T-helper 2 cell (primary cell): Measurements from ENCODE around the gene TREH.

Experiments
- DNase-seq, 5 experiments: peaks; one replicate each; pipeline versions ENCODE4 v3.0.0 to v3.0.0-alpha.2; 2012 to 2022

The TREH gene

GRCh38 chr11:118645066-118645715, 34.3 kb downstream of the TREH start:
- DNase-seq, result no peak

DNA sequence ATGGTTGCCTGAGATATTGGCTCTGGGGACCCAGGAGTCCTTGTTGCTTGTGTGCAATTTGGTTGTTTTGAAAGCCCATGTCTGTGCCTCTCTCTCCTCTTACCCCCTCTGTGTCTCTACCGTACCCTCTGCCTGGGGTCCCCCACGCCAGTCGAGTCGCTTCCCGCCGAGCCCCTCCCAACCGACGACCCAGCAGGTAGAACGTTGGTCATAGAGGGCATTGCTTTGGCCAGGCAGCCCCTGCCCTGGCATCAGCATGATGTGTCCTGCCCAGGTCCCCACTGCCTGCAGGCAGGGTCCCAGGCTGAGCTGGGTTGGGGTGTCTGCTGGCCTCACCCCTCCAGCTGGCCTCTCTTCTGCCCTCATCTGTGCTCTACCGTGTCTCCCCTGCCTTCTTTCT, 35.0 kb downstream of the TREH start:
- no peak for DNase-seq

GRCh38 chr11:118643995-118644345, 35.5 kb downstream of the TREH start:
- DNase-seq, result no peak

GRCh38 chr11:118643142-118643994, 36.1 kb downstream of the TREH start:
- no peak for DNase-seq

GRCh38 chr11:118641397-118642019, 37.9 kb downstream of the TREH start:
- no peak for DNase-seq

DNA sequence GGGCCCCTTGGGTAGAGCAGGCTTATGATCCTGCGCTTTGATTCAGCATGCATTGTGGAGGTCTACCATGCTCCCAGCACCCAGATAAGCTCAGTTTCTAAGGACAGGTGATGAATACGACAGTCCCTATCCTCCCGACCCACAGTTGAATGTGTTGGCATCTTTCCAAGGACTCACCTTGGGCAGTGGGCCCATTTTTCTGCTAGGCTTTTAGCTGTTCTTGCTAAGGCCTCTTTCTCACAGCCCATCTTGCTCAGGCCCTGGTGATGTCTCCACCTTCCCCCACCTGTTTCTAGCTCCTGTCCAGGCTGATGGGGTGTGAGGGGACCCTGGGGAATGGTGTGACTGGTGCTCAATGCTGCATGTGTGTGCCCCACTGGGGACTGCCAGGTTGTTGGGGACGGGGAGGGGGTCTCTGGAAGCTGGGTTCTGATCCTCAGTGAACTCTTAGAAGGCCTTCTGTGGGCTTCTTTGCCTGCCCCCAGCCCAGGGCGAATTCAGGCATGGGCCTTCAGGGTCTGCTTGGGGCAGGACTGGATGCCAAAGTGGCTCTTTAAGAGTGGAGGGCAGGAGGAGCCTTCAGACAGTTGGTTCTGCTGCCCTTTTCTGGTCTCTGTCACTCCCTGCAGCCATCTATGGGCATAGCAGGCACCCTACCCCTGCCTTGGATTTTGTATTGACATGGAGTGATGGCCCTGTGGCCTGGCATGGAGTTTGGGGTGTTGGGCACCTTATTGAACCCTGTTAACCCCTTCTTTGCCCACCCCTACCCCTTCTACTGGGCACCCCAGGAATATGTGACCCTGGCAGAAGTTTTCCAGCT, 38.9 kb downstream of the TREH start:
- DNase-seq, result no peak

GRCh38 chr11:118639899-118640298, 39.6 kb downstream of the TREH start:
- no peak for DNase-seq

- DNase-seq, result no peak
Measured at GRCh38 chr11:118638726-118639125, 40.7 kb downstream of the TREH start.

- DNase-seq, result no peak
Measured at GRCh38 chr11:118636569-118637290, 42.7 kb downstream of the TREH start.

- no peak for DNase-seq
Measured at GRCh38 chr11:118635642-118636041, 43.8 kb downstream of the TREH start.

DNA sequence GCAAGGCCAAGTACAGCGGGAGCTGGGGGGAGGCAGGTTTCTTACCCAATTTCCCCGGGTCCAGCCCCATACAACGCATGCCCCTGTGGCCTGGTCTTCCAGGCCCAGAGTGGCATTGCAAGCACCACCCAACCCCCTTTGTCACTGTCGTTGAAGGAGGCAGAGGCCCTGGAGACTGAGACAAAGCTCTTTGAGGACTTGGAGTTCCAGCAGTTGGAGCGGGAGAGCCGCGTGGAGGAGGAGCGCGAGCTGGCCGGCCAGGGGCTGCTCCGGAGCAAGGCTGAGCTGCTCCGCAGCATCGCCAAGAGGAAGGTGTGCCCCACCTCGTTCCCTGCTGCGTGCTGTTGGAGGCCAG, 44.2 kb downstream of the TREH start:
- no peak for DNase-seq

GRCh38 chr11:118634431-118635236, 44.8 kb downstream of the TREH start:
- no peak for DNase-seq

DNA sequence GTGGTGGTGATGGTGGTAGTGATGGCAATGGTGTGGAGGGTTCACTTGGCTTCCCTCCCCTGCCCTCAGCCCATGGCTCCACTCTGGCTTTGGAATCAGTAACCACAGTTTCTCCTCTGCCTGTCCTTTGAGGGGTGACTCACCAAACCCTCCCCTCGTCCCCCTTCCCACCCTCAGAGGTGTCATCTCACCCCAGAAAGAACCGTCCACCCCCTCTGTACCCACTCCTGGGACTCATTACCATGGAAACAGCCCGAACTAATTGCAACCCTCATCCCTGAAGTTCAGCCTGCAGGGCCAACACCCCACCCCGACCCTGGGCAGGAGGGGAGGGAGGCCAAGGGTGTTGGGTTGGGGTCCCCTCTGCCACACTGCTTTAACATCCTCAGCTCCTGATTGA, 45.5 kb downstream of the TREH start:
- DNase-seq, result no peak

DNA sequence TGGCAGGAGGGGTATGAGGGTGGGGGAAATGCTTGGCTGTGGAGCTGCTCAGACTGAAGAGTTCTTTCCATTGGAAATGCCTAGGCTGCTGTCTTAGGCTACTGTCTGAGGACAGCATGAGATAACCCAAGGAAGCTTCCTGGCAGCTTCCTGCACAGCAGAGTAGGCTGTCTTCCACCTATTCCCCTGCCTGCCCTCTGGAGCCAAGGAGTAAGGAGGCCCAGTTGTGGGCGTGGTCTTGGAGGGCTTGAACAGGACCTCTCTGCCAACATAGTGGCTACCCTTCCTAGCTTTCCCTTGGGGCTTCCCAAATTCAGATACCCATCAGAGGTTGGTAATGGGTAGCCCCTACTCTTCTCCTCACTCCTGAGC, 46.1 kb downstream of the TREH start:
- no peak for DNase-seq

- DNase-seq, result no peak
Measured at GRCh38 chr11:118632577-118633318, 46.7 kb downstream of the TREH start.

GRCh38 chr11:118631142-118631909, 48.1 kb downstream of the TREH start:
- DNase-seq, result no peak

GRCh38 chr11:118629761-118630661, 49.4 kb downstream of the TREH start:
- DNase-seq, result no peak

GRCh38 chr11:118628861-118629549, 50.4 kb downstream of the TREH start:
- no peak for DNase-seq
